ENCODE measurements around the gene PIM3.
"Not testable (repeated sequence)": the region's sequence is repeated elsewhere in the genome, so short reads cannot be mapped to it uniquely, and the experiment has no call there.

The PIM3 gene

GRCh38 chr22:49968831-49969661 is 8.5 kb downstream of the PIM3 start:
- DNase-seq = no peak

GRCh38 chr22:49969751-49970527 is 9.4 kb downstream of the PIM3 start:
- DNase-seq = no peak

DNA sequence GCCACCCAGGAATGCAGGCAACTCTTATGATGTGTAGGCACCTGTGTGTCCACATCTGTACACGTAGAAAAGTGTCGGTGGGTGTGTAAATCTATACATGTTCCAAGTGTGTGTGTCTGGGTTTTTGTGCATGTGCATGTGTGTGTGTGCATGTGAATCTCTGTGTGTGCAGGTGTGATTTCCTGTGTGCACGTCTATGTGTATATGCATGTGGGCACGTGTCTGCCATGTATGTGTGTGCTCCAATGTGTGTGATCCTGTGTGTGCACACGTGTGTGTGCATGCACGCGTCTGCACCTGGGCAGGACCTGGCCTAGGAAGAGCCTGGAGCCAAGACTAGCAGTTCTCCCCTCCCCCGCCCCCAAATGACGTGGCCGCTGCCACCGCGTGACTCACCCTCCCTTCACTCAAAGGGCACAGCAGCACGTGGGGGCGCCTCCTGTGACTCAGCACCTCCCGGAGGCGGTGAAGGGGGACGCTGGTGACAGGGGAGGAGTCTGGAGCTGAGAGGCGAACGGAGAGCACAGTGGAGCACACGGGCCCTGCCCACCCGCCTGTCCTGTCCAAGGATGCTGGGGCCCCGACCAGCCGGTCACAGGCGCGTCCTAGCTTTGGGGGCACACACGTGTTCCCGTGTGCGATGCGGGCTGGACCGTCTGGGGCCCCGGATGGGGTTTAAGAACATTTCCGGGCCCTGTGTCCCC is 10.1 kb downstream of the PIM3 start:
- DNase-seq = peak; percentile 98

GRCh38 chr22:49971232-49972162 is 10.9 kb downstream of the PIM3 start:
- peak; percentile 76 for DNase-seq

- no peak for DNase-seq
Measured at GRCh38 chr22:49972163-49973017, 11.8 kb downstream of the PIM3 start.

- no peak for DNase-seq
Measured at GRCh38 chr22:49973018-49973961, 12.7 kb downstream of the PIM3 start.

GRCh38 chr22:49975543-49976389 is 15.2 kb downstream of the PIM3 start:
- DNase-seq = no peak

DNA sequence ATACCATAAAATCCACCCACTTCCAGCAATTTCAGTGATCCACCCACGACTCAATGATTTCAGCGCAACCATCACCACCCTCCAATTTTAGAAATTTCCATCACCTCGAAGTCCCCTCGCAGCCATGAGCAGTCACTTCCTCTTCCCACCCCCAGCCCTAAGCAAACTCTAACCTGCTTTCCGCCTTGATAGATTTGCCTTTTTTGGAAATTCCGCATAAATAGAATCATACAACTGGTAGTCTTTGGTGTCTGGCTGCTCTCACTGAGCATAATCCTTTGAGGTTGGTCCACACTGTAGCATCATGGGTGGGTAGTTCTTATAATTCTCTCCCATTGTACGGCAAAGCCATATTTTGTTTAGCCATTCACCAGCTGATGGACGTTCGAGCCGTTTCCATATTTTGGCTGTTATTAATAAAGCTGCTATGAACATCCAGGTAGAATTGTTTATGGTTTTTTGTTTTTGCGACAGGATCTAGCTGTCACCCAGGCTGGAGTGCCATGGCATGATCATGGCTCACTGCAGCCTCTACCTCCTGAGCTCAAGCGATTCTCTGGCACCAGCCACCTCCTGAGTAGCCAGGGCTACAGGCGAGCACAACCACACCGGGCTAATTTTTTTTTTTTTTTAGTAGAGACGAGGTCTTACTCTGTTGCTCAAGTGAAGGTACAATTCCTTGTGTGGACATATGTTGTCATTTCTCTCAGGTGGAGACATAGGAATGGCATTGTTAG is 16.0 kb downstream of the PIM3 start:
- peak; percentile 46 for DNase-seq

DNA sequence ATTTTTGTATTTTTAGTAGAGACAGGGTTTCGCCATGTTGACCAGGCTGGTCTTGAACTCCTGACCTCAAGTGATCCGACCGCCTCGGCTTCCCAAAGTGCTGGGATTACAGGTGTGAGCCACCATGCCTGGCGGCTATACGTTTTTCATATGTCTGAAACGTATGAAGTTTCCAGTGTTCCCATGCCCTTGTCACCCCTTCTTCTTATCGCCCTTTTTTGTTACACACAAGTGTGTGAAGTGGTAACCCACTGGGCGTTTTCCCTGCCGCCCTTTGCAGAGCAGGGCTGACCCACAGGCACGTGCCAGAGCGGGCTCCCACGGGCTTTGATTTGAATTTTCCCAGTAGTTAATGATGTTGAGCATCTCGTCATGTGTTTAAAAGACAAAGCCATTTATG is 17.0 kb downstream of the PIM3 start:
- no peak for DNase-seq

- DNase-seq = peak; percentile 54
Measured at GRCh38 chr22:49979587-49980264, 19.2 kb downstream of the PIM3 start.

GRCh38 chr22:49981799-49982198 is 21.2 kb downstream of the PIM3 start:
- DNase-seq = not testable (repeated sequence)

DNA sequence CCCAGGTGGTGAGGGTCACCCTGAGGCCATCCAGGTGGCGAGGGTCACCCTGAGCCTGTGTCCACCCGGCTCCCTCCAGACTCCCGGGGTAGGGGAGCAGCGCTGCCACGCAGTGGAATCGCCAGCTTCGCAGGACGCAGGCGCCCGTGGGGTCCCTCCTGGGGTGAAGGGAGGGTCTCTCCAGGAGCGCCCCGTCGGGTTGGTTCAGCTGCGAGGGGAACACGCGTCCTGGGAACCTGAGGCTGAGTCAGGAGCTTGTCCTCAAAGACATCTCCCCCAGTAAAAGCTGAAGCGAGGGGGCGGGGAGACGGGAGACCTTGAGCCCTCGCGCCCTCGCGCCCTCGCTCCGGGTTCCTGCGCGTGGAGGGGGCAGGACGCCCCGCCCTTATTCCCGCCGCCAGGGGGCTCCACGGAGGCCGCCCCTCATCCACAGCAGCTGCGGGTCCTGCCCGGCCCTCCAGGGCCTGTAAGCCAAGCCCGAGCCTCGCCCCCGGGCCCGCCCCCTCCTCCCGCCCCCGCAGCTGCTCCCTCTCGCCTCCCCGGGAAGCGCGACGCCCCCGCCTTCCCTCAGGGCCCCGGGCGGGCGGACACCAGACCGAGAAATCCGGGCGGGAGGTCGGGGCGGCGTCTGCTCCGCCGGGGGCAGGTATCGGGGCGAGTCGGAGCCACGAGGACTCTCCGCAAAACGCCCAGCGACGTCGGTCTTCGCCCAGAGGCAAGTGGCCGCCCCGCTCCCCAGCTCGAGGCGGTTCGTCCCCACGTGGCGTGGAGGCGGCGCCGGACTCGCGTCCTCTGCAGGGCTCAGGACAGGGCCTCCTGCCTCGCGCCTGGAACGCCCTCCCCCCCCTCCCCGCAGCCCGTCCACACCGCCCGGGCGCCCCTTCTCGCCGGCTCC is 22.8 kb downstream of the PIM3 start:
- peak; percentile 67 for DNase-seq

- no peak for DNase-seq
Measured at GRCh38 chr22:49986325-49986724, 25.8 kb downstream of the PIM3 start.

DNA sequence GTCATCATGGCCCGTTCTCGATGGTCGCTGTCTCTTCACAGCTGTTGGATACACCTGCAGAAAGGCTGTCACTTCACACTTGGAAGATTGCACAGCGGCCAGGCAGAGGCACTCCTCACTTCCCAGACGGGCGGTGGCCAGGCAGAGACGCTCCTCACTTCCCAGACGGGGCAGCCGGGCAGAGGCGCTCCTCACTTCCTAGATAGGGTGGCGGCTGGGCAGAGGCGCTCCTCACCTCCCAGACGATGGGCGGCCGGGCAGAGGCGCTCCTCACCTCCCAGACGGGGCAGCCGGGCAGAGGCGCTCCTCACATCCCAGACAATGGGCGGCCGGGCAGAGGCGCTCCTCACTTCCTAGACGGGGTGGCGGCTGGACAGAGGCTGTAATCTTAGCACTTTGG is 29.3 kb downstream of the PIM3 start:
- DNase-seq = not testable (repeated sequence)

GRCh38 chr22:49991167-49991566 is 30.6 kb downstream of the PIM3 start:
- no peak for DNase-seq

- DNase-seq = no peak
Measured at GRCh38 chr22:49991907-49992533, 31.4 kb downstream of the PIM3 start.

Data from CD4-positive, alpha-beta T cell treated with Interleukin-6 for 4 hours (primary cell).